ENCODE measurements around the gene MYO1B. TPM values are rescaled to one million over a fixed set of nuclear protein-coding genes. Genes with fewer than 3 reads are reported as not detected.

The MYO1B gene
- total RNA-seq, 2 donors from 2014 or later = 2.4 to 28.5 TPM

DNA sequence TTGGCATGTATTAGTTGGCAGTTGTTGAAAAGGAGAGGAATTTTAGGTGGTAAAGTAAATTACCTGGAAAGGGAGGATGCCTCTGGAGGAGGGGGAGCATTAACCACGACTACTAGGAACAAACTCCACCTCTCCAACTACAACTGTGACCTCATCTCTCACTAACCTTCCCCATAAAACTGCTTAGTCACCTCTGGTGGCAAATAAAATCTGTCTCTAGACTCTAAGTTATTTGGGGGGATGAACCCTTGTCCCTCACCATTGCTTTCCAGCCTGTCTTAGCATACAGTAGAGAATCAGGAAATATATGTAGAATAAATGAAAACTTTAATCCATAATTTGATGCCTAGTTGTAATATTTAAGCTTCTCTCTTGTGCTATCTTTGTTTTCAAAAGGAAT lies 27.6 kb upstream of the MYO1B start:
- no peaks in the 10 kb centered on the region for H3K27me3 Mint-ChIP-seq
- H3K4me1 Mint-ChIP-seq = peaks cover 6% of the 10 kb centered on the region
- no peak for ATAC-seq (replicated peaks)
- no peaks in the 10 kb centered on the region for H3K36me3 Mint-ChIP-seq (ENCODE audit: low read depth)
- H3K9me3 Mint-ChIP-seq = peaks cover 5% of the 10 kb centered on the region
- H3K27ac Mint-ChIP-seq = no peak overlapping the region
- no peak overlapping the region for H3K4me3 Mint-ChIP-seq

DNA sequence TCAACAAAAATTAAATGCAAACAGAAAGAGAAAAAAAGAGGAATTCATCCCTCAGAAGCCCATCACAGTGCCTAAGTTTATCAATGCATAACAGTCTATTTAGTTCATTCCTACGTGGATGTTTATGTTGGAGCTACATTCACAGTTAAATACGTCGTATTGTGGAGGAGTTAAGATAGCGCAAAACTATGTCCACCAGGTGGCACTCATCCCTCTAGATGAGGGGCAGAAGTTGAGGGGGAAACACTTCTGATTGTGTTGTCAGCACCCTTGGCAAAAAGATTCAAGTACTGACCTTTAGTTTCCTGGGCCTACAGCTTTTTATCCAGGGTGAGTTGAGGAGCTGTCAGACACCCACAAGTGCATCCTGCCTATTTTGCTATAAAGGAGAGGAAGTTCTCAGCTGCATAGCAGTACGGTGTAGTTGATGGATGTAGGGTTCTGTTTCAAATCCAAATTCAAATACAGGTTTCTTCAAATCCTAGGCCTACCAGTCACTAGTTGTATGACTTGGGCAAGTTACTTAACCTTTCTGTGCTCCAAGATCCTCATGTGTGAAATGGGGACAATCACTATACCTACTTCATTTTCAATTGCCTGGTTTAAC lies 26.8 kb upstream of the MYO1B start:
- Mint-ChIP-seq H3K4me3 (no peak overlapping the region), H3K4me1 (peaks cover 6% of the 10 kb centered on the region), H3K36me3 (ENCODE audit: low read depth) (no peaks in the 10 kb centered on the region), H3K27ac (no peak overlapping the region), H3K9me3 (peaks cover 5% of the 10 kb centered on the region), H3K27me3 (no peaks in the 10 kb centered on the region)
- ATAC-seq (replicated peaks) = no peak

DNA sequence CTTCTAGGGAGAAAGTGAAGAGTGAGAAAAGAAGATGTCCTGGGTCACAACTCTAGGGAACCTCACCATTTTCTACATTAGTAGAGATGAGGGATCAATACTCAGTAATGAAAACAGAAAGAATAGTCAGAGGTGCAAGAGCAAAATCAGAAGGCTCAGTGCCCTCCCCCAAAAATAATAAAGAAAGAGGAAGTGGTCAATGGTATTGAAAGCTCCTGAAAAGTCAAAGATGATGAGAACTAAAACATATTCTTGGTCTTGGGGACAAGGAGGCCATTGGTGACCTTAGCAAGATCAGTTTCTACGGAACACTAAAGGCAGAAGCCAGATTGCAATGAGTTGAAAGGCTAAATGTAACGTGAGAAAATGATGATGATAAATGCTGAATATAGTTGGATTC lies 24.5 kb upstream of the MYO1B start:
- Mint-ChIP-seq H3K4me3 (no peak overlapping the region), H3K27ac (no peak overlapping the region), H3K9me3 (peaks cover 5% of the 10 kb centered on the region), H3K4me1 (peaks cover 6% of the 10 kb centered on the region), H3K27me3 (no peaks in the 10 kb centered on the region), H3K36me3 (ENCODE audit: low read depth) (no peaks in the 10 kb centered on the region)
- no peak for ATAC-seq (replicated peaks)

- Mint-ChIP-seq H3K27me3 (no peaks in the 10 kb centered on the region), H3K27ac (no peak overlapping the region), H3K4me3 (no peak overlapping the region), H3K36me3 (ENCODE audit: low read depth) (no peaks in the 10 kb centered on the region), H3K4me1 (peaks cover 6% of the 10 kb centered on the region), H3K9me3 (peaks cover 5% of the 10 kb centered on the region)
- ATAC-seq (replicated peaks) = no peak
These were observed 23.5 kb upstream of the MYO1B start for GRCh38 chr2:191221666-191222065.

DNA sequence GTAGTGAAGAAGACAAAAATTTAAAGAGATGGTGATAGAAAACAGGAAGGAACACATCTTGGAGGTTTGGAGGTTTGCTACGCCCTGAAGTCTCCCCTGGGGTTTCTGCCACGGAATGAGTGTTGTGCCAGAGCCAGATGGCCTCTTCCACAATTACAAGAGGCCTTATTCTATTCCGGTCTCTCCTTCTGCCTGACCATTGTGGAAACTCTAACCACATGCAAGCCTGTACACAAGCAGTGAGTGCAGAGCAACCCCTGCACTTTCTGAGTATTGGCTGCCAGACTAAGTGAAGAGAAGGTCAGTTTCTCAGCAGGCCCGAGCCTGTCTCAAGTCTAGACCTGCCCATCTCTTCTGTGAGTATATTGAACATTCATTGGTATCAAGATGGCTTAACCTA lies 22.7 kb upstream of the MYO1B start:
- no peak for ATAC-seq (replicated peaks)
- Mint-ChIP-seq H3K27me3 (no peaks in the 10 kb centered on the region), H3K4me1 (peaks cover 6% of the 10 kb centered on the region), H3K36me3 (ENCODE audit: low read depth) (no peaks in the 10 kb centered on the region), H3K4me3 (no peak overlapping the region), H3K27ac (no peak overlapping the region), H3K9me3 (peaks cover 5% of the 10 kb centered on the region)

GRCh38 chr2:191222952-191223351 lies 22.3 kb upstream of the MYO1B start:
- H3K9me3 Mint-ChIP-seq = peaks cover 5% of the 10 kb centered on the region
- no peak for ATAC-seq (replicated peaks)
- H3K36me3 Mint-ChIP-seq (ENCODE audit: low read depth) = no peaks in the 10 kb centered on the region
- no peak overlapping the region for H3K27ac Mint-ChIP-seq
- no peaks in the 10 kb centered on the region for H3K27me3 Mint-ChIP-seq
- peaks cover 6% of the 10 kb centered on the region for H3K4me1 Mint-ChIP-seq
- H3K4me3 Mint-ChIP-seq = no peak overlapping the region

DNA sequence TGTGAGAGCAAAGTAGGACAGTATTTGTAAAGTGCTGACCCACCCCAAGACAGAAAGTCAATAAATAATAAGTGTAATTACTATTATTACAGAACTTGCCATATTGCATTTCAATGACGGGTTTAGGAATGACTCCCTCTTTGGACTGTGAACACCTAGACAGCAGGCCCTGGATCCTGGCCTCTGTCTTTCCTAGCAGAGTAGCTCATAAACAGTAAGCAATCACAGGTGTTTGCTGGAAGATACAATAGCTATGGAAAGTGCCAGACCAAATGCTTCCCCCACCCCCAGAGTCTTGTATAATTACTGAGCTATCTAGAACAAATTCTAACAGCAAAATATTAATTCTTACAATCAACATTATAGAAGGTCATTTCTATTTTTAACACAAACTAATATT lies 20.1 kb upstream of the MYO1B start:
- Mint-ChIP-seq H3K27me3 (no peaks in the 10 kb centered on the region), H3K4me3 (no peak overlapping the region), H3K36me3 (ENCODE audit: low read depth) (no peaks in the 10 kb centered on the region), H3K9me3 (peaks cover 5% of the 10 kb centered on the region), H3K27ac (no peak overlapping the region), H3K4me1 (no peaks in the 10 kb centered on the region)
- no peak for ATAC-seq (replicated peaks)

- ATAC-seq (replicated peaks) = no peak
- Mint-ChIP-seq H3K4me3 (no peak overlapping the region), H3K27me3 (no peaks in the 10 kb centered on the region), H3K4me1 (no peaks in the 10 kb centered on the region), H3K27ac (no peak overlapping the region), H3K9me3 (no peaks in the 10 kb centered on the region), H3K36me3 (ENCODE audit: low read depth) (no peaks in the 10 kb centered on the region)
These were observed 19.5 kb upstream of the MYO1B start for GRCh38 chr2:191225690-191226089.

DNA sequence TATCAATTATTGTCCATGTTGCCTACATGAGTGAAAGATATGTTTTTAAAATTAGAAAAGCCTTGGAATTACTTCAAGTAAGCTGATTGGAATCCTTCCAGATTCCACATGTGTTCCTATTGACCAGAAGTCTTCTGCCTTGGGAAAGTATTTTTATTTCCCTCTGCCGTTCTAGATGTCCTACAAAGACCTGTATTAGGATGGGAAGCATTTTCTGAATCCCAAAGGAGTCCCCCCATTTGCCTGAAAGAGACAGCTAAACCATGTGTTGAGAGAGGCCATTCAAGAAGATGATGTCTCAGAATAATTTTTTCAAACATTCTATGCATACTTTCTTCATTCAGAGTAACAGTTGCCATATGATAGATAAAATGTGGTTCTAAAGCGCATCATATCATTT lies 19.0 kb upstream of the MYO1B start:
- Mint-ChIP-seq H3K27me3 (no peaks in the 10 kb centered on the region), H3K4me3 (no peak overlapping the region), H3K36me3 (ENCODE audit: low read depth) (no peaks in the 10 kb centered on the region), H3K4me1 (no peaks in the 10 kb centered on the region), H3K27ac (no peak overlapping the region), H3K9me3 (no peaks in the 10 kb centered on the region)
- ATAC-seq (replicated peaks) = no peak

DNA sequence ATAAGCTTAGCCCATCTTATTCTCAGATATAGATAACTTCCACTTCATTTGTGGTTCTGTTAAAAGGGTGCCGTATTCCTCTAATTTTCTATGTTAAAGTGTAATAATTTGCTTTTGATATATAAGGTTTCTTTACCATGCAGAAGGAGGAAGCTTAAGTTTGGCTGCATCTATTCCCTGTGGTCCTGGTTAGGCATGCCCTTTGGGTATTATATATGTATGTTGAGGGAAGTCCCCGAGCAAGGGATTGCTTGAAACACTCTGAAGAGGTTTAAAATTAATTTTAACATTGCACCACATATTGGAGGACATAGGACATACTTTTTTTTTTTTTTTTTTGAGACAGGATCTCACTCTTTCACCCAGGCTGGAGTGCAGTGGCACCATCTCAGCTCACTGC lies 16.9 kb upstream of the MYO1B start:
- no peak overlapping the region for H3K4me3 Mint-ChIP-seq
- H3K9me3 Mint-ChIP-seq = no peaks in the 10 kb centered on the region
- H3K27ac Mint-ChIP-seq = no peak overlapping the region
- no peaks in the 10 kb centered on the region for H3K36me3 Mint-ChIP-seq (ENCODE audit: low read depth)
- no peak for ATAC-seq (replicated peaks)
- H3K4me1 Mint-ChIP-seq = no peaks in the 10 kb centered on the region
- no peaks in the 10 kb centered on the region for H3K27me3 Mint-ChIP-seq

DNA sequence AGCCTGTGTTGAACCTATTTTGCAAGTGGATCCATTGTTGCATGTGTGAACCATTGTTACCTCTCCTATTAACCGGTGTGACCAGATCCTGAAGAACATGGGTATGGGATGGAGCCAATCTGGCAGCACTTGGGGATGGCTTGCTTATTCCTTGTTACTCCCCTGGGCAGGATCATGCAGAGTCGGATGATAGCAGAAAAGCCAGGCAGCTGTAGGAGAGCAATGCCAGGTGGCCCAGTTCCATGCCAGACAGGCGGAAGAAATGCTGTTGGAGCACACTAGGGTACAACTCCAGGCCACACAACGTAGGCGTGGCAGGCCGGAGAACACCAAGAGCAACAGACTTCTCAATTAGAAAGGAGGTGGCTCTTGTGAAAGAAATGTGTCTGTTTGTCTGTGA lies 16.3 kb upstream of the MYO1B start:
- no peaks in the 10 kb centered on the region for H3K36me3 Mint-ChIP-seq (ENCODE audit: low read depth)
- no peaks in the 10 kb centered on the region for H3K4me1 Mint-ChIP-seq

GRCh38 chr2:191230174-191230573 lies 15.0 kb upstream of the MYO1B start:
- no peaks in the 10 kb centered on the region for H3K9me3 Mint-ChIP-seq
- no peaks in the 10 kb centered on the region for H3K36me3 Mint-ChIP-seq (ENCODE audit: low read depth)
- no peaks in the 10 kb centered on the region for H3K27me3 Mint-ChIP-seq
- no peak overlapping the region for H3K4me3 Mint-ChIP-seq
- no peaks in the 10 kb centered on the region for H3K4me1 Mint-ChIP-seq
- peak; percentile 74 for ATAC-seq (replicated peaks)
- no peak overlapping the region for H3K27ac Mint-ChIP-seq

More for the DNA sequence above, 16.3 kb upstream of the MYO1B start:
- Mint-ChIP-seq H3K27ac (no peak overlapping the region), H3K27me3 (no peaks in the 10 kb centered on the region), H3K9me3 (no peaks in the 10 kb centered on the region), H3K4me3 (no peak overlapping the region)
- ATAC-seq (replicated peaks) = no peak

DNA sequence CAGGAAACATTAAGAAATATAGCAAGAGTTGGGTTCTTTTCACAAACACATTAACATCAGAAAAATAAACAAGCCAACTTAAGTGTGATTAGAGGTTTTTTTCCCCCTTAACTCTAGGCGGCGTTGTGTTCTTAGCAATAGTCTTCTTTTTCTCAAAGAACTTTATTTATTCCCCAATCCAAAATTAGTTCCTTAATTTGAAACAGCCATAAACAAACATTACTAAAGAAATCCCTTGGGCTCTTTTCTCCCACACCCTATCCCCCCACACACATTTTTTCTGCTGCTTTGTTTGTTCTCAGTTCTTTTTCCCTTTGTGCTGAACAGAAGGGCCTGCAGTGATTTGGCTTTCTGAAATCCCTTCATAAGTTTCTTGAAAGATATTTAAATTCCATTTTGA lies 13.2 kb upstream of the MYO1B start:
- H3K27ac Mint-ChIP-seq = no peak overlapping the region
- H3K9me3 Mint-ChIP-seq = no peaks in the 10 kb centered on the region

GRCh38 chr2:191233533-191233932 lies 11.7 kb upstream of the MYO1B start:
- no peaks in the 10 kb centered on the region for H3K9me3 Mint-ChIP-seq
- no peak for ATAC-seq (replicated peaks)
- H3K4me3 Mint-ChIP-seq = no peak overlapping the region
- no peaks in the 10 kb centered on the region for H3K36me3 Mint-ChIP-seq (ENCODE audit: low read depth)
- H3K4me1 Mint-ChIP-seq = no peaks in the 10 kb centered on the region
- H3K27me3 Mint-ChIP-seq = no peaks in the 10 kb centered on the region
- no peak overlapping the region for H3K27ac Mint-ChIP-seq

More for the DNA sequence above, 13.2 kb upstream of the MYO1B start:
- Mint-ChIP-seq H3K4me1 (no peaks in the 10 kb centered on the region), H3K36me3 (ENCODE audit: low read depth) (no peaks in the 10 kb centered on the region), H3K4me3 (no peak overlapping the region), H3K27me3 (no peaks in the 10 kb centered on the region)
- no peak for ATAC-seq (replicated peaks)

DNA sequence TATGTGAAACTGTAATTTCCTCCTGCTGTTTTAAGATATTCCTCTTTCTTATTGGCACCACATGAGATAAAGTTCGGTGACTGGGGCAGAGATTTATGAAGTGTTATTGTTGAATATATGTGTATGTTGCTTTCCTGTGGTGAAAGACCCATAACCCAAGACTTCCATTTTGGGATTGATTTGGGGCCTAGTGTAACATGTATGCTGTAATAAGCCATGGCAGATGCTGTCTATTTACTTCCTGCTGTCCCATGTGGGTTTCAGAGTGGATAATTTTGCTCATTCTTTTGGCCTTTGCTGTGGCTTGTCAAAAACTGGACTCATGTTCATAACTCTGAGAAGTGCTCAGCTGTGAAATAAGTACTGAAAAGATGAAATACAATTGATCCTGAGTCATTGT lies 10.8 kb upstream of the MYO1B start:
- Mint-ChIP-seq H3K27ac (no peak overlapping the region), H3K36me3 (ENCODE audit: low read depth) (no peaks in the 10 kb centered on the region), H3K4me1 (no peaks in the 10 kb centered on the region), H3K9me3 (no peaks in the 10 kb centered on the region), H3K4me3 (no peak overlapping the region), H3K27me3 (no peaks in the 10 kb centered on the region)
- ATAC-seq (replicated peaks) = no peak

DNA sequence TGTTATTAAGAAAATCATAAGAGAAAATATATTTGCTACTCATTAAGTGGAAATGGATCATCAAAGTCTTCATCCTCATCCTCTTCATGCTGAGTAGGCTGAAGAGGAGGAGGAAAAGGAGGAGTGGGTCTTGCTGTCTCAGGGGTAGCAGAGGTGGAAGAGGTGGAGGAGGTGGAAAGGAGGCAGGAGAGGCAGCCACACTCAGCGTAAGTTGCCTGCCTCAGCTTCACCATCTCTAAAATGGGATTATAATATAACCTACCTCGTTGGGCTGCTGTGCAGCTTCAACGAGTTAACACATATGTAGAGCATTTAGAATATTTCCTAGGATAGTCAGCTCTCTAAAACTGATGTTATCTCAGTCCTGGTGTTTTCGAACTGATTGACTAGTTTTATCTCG lies 4.3 kb upstream of the MYO1B start:
- ATAC-seq (replicated peaks) = no peak
- Mint-ChIP-seq H3K27ac (no peak overlapping the region), H3K4me3 (no peak overlapping the region), H3K27me3 (peaks cover 5% of the 10 kb centered on the region), H3K4me1 (no peaks in the 10 kb centered on the region), H3K36me3 (ENCODE audit: low read depth) (no peaks in the 10 kb centered on the region), H3K9me3 (no peaks in the 10 kb centered on the region)
